GM12878 (cell line): ENCODE data around the gene AFMID. TPM values are rescaled to one million over a fixed set of nuclear protein-coding genes. Genes with fewer than 3 reads are reported as not detected.

Source experiments
- E2F4 ChIP-seq: IDR thresholded peaks from 2 replicates; pipeline ENCODE4 v1.6.1; 2012; ENCODE audit warnings: low read depth, low read length, improper control_type of control experiment
- ETV6 ChIP-seq, 2 experiments: fragments of 450-650 bp in 1 of 2; IDR thresholded peaks in 1 of 2; conservative IDR thresholded peaks in 1 of 2; 2 replicates each; pipeline ENCODE4 v1.6.1; 2014; ENCODE audit warnings: antibody characterized with exemption in 1 of 2, borderline replicate concordance in 1 of 2, low read depth in 1 of 2, mild to moderate bottlenecking in 1 of 2, moderate library complexity in 1 of 2
- JUND ChIP-seq: IDR thresholded peaks from 2 replicates; pipeline ENCODE4 v1.6.1; 2012; ENCODE audit warnings: low read depth, mild to moderate bottlenecking, low read length, improper control_type of control experiment, moderate library complexity
- MLLT1 ChIP-seq: fragments of 450-650 bp; IDR thresholded peaks from 2 replicates; pipeline ENCODE4 v1.6.1; 2016; ENCODE audit warnings: mild to moderate bottlenecking
- NKRF ChIP-seq: fragments of 450-650 bp; conservative IDR thresholded peaks from 2 replicates; pipeline ENCODE4 v1.6.1; 2017; ENCODE audit warnings: mild to moderate bottlenecking, moderate library complexity
- NR2C2 ChIP-seq: IDR thresholded peaks from 2 replicates; pipeline ENCODE4 v1.6.1; 2011; ENCODE audit warnings: borderline replicate concordance, low read depth; ENCODE audit not compliant: control insufficient read depth, insufficient read length
- NRF1 ChIP-seq: conservative IDR thresholded peaks from 2 replicates; pipeline ENCODE4 v1.6.1; 2011; ENCODE audit warnings: mild to moderate bottlenecking, low read depth, low read length, improper control_type of control experiment
- REST ChIP-seq: IDR thresholded peaks from 2 replicates; pipeline ENCODE4 v1.6.1; 2012; ENCODE audit warnings: mild to moderate bottlenecking, low read depth, low read length
- SIN3A ChIP-seq: IDR thresholded peaks from 2 replicates; pipeline ENCODE4 v1.6.1; 2012; ENCODE audit warnings: low read depth, low read length, improper control_type of control experiment
- SMARCA5 ChIP-seq: fragments of 450-650 bp; IDR thresholded peaks from 2 replicates; pipeline ENCODE4 v1.6.1; 2017; ENCODE audit warnings: mild to moderate bottlenecking
- SREBF2 ChIP-seq: IDR thresholded peaks from 2 replicates; pipeline ENCODE4 v1.6.1; 2012; ENCODE audit warnings: mild to moderate bottlenecking, low read length
- USF1 ChIP-seq: IDR thresholded peaks from 2 replicates; pipeline ENCODE4 v1.6.1; 2011; ENCODE audit warnings: borderline replicate concordance, low read depth, mild to moderate bottlenecking, moderate library complexity, mixed read lengths, low read length; ENCODE audit not compliant: insufficient read depth; ENCODE audit errors: extremely low read length
- ZNF687 ChIP-seq: fragments of 450-650 bp; IDR thresholded peaks from 2 replicates; pipeline ENCODE4 v1.6.1; 2017; ENCODE audit warnings: mild to moderate bottlenecking, moderate library complexity
- ZSCAN29 ChIP-seq: fragments of 450-650 bp; IDR thresholded peaks from 2 replicates; pipeline ENCODE4 v1.6.1; 2017; ENCODE audit warnings: mild to moderate bottlenecking, moderate library complexity
- polyA plus RNA-seq, 11 experiments: library from polyadenylated mRNA; depleted of rRNA in 4 of 11; unstranded in 6 of 11; stranded (reverse) in 5 of 11; fragments of >200 nt; fragmentation: Nextera tagmentation in 4 of 11; fragmentation: Illumina TruSeq in 1 of 11; extraction: Ambion mirVana in 4 of 11; extraction: Trizol in 1 of 11; gene quantifications; 1 replicate in 1 of 11; 2 replicates in 10 of 11; pipeline versions ENCODE4 v1.2.1 to v1.2.3, GENCODE V29; 2011 to 2016; ENCODE audit warnings: inconsistent platforms in 2 of 11, missing spikeins in 2 of 11, low read depth in 1 of 11
- total RNA-seq, 4 experiments: library from RNA; depleted of rRNA in 3 of 4; stranded (reverse); fragments of >200 nt in 3 of 4; fragmentation: Illumina TruSeq in 1 of 4; extraction: Trizol in 1 of 4; gene quantifications; 2 replicates each; pipeline versions ENCODE4 v1.2.1 to v1.2.3, GENCODE V29; 2013 to 2021

The AFMID gene
- total and polyA plus RNA-seq, 10 of the 15 experiments (the other 5 are each of a cell fraction or from before 2014, with no cell fraction given): 36.1 to 98.8 (median 51.6) TPM

- no peak for TF ChIP-seq E2F4
- TF ChIP-seq USF1: peak; percentile 42
- TF ChIP-seq ZNF687: no peak
- TF ChIP-seq SREBF2: no peak
- TF ChIP-seq SIN3A: no peak
- TF ChIP-seq JUND: no peak
- no peak for TF ChIP-seq REST
- TF ChIP-seq NRF1: no peak
- no peak for TF ChIP-seq ETV6 (conservative IDR thresholded peaks at IDR 0.05 in 1 of 2, IDR thresholded peaks at IDR 0.05 in 1 of 2; ENCODE audit: borderline replicate concordance in 1 of 2, low read depth in 1 of 2)
- no peak for TF ChIP-seq NKRF
- TF ChIP-seq NR2C2: no peak
- no peak for TF ChIP-seq ZSCAN29
- no peak for TF ChIP-seq MLLT1
- peak; percentile 96 for TF ChIP-seq SMARCA5
Measured at GRCh38 chr17:78250891-78251772, 64.0 kb downstream of the AFMID start (continued).
